ENCODE results near the gene OSBPL6.

Gene OSBPL6

DNA sequence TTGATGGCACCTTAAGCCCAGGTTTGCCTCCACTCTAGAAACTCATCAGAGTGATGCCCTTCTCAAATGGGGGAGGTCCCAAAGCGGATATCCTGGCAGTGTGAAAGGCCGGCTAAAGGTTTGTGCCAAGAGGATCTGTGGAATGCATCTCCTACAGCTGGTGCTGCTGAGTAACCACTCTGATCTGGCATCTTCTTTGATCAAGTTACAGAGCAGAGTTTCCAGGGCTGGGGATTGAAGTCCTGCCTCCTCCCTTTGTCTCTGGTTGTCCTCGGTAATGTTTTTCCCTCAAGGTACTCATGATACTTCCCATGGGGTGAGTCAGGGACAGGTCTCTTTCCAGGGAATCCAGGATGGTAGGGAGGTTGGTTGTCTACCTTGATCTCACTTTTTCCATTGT lies 232.1 kb downstream of the OSBPL6 start:
- Histone ChIP-seq H3K4me1 (ENCODE audit: control insufficient read depth in 1 of 2, insufficient read depth in 2 of 2, low read length in 2 of 2) (no peaks in the 10 kb centered on the region), H3K27ac (ENCODE audit: low read length) (no peak overlapping the region), H3K36me3 (ENCODE audit: control insufficient read depth in 1 of 2, insufficient read depth in 2 of 2, low read length in 2 of 2) (peaks cover 16 to 39% of the 10 kb centered on the region in 2 donors), H3K4me3 (ENCODE audit: low read depth in 1 of 2, low read length in 2 of 2) (no peak overlapping the region), H3K9me3 (ENCODE audit: control insufficient read depth in 1 of 2, low read length in 2 of 2) (peaks cover 0 to 5% of the 10 kb centered on the region in 2 donors), H3K27me3 (ENCODE audit: low read depth, low read length) (no peaks in the 10 kb centered on the region)

DNA sequence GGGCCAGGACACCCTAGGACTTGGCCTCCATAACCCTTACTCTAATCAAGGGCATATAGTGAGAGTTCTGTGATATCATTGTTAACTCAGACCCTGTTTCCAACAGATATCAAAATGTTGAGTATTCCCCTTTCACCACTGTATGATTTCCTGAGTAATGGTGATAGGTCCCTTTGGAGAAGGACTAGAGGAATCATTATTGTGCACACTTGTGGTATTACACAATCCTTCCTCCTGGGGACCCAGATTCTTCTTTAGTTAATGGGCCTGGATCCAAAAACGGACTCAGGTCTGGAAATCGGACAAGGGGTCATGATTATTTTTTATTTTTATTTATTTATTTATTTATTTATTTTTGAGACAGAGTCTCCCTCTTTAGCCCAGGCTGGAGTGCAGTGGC lies 233.1 kb downstream of the OSBPL6 start:
- Histone ChIP-seq H3K9me3 (ENCODE audit: control insufficient read depth in 1 of 2, low read length in 2 of 2) (peaks cover 0 to 5% of the 10 kb centered on the region in 2 donors), H3K27me3 (ENCODE audit: low read depth, low read length) (no peaks in the 10 kb centered on the region), H3K4me3 (ENCODE audit: low read depth in 1 of 2, low read length in 2 of 2) (no peak overlapping the region), H3K36me3 (ENCODE audit: control insufficient read depth in 1 of 2, insufficient read depth in 2 of 2, low read length in 2 of 2) (peaks cover 27 to 50% of the 10 kb centered on the region in 2 donors), H3K27ac (ENCODE audit: low read length) (no peak overlapping the region), H3K4me1 (ENCODE audit: control insufficient read depth in 1 of 2, insufficient read depth in 2 of 2, low read length in 2 of 2) (no peaks in the 10 kb centered on the region)

DNA sequence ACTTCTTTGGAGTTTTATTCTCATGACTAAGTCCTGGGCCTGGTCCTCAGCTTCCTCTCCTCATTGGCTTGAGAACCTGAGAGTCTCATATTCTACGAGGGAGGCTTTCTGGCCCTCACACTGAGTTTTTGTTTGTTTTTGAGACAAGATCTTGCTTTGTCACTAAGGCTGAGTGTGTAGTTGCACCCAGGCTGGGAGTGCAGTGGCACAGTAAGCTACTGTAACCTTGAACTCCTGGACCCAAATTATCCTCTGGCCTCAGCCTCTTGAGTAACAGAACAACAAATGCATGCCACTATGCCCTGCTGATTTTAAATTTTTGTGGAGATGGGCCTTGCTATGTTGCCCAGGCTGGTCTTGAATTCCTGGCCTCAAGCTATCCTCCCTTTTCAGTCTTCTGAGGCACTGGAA lies 234.1 kb downstream of the OSBPL6 start:
- H3K4me1 ChIP-seq (ENCODE audit: control insufficient read depth in 1 of 2, insufficient read depth in 2 of 2, low read length in 2 of 2), result no peaks in the 10 kb centered on the region
- no peaks in the 10 kb centered on the region for H3K27me3 ChIP-seq (ENCODE audit: low read depth, low read length)
- peaks cover 36 to 56% of the 10 kb centered on the region in 2 donors for H3K36me3 ChIP-seq (ENCODE audit: control insufficient read depth in 1 of 2, insufficient read depth in 2 of 2, low read length in 2 of 2)
- H3K27ac ChIP-seq (ENCODE audit: low read length), result no peak overlapping the region
- H3K9me3 ChIP-seq (ENCODE audit: control insufficient read depth in 1 of 2, low read length in 2 of 2), result peaks cover 0 to 5% of the 10 kb centered on the region in 2 donors
- no peak overlapping the region for H3K4me3 ChIP-seq (ENCODE audit: low read depth in 1 of 2, low read length in 2 of 2)

GRCh38 chr2:178429336-178429735 lies 235.0 kb downstream of the OSBPL6 start:
- no peaks in the 10 kb centered on the region for H3K4me1 ChIP-seq (ENCODE audit: control insufficient read depth in 1 of 2, insufficient read depth in 2 of 2, low read length in 2 of 2)
- H3K9me3 ChIP-seq (ENCODE audit: control insufficient read depth in 1 of 2, low read length in 2 of 2), result peaks cover 0 to 5% of the 10 kb centered on the region in 2 donors
- no peak overlapping the region for H3K4me3 ChIP-seq (ENCODE audit: low read depth in 1 of 2, low read length in 2 of 2)
- H3K36me3 ChIP-seq (ENCODE audit: control insufficient read depth in 1 of 2, insufficient read depth in 2 of 2, low read length in 2 of 2), result peaks cover 43 to 63% of the 10 kb centered on the region in 2 donors
- H3K27ac ChIP-seq (ENCODE audit: low read length), result no peak overlapping the region
- H3K27me3 ChIP-seq (ENCODE audit: low read depth, low read length), result no peaks in the 10 kb centered on the region

DNA sequence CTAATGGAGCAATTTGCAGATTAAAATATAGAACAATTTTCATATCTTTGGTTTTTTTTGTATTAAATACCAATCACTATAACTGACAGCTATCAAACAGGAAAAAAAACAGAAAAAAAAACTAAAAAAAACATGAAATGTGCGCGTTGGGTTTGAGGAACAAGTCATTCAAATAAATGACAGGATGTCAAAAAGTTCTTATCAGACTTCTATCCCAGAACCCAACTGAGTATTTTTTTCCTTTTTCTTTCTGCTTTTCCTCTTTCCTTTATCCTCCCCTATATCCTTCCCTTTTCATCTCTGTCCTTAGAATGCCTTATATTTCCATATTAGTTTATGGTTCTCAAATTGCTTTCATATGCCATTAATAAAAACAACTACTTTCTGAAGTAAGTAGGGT lies 242.3 kb downstream of the OSBPL6 start:
- no peak overlapping the region for H3K27ac ChIP-seq (ENCODE audit: low read length)
- H3K27me3 ChIP-seq (ENCODE audit: low read depth, low read length), result no peaks in the 10 kb centered on the region
- H3K9me3 ChIP-seq (ENCODE audit: control insufficient read depth in 1 of 2, low read length in 2 of 2), result no peaks in the 10 kb centered on the region
- no peaks in the 10 kb centered on the region for H3K4me1 ChIP-seq (ENCODE audit: control insufficient read depth in 1 of 2, insufficient read depth in 2 of 2, low read length in 2 of 2)
- H3K4me3 ChIP-seq (ENCODE audit: low read depth in 1 of 2, low read length in 2 of 2), result no peak overlapping the region
- peaks cover 63 to 65% of the 10 kb centered on the region in 2 donors for H3K36me3 ChIP-seq (ENCODE audit: control insufficient read depth in 1 of 2, insufficient read depth in 2 of 2, low read length in 2 of 2)

GRCh38 chr2:178441426-178441825 lies 247.1 kb downstream of the OSBPL6 start:
- Histone ChIP-seq H3K4me1 (ENCODE audit: control insufficient read depth in 1 of 2, insufficient read depth in 2 of 2, low read length in 2 of 2) (no peaks in the 10 kb centered on the region), H3K4me3 (ENCODE audit: low read depth in 1 of 2, low read length in 2 of 2) (no peak overlapping the region), H3K27ac (ENCODE audit: low read length) (no peak overlapping the region), H3K27me3 (ENCODE audit: low read depth, low read length) (no peaks in the 10 kb centered on the region), H3K9me3 (ENCODE audit: control insufficient read depth in 1 of 2, low read length in 2 of 2) (no peaks in the 10 kb centered on the region), H3K36me3 (ENCODE audit: control insufficient read depth in 1 of 2, insufficient read depth in 2 of 2, low read length in 2 of 2) (peaks cover 56 to 66% of the 10 kb centered on the region in 2 donors)

GRCh38 chr2:178448968-178449661 lies 254.8 kb downstream of the OSBPL6 start:
- peak overlapping the region; percentile 84 for H3K27ac ChIP-seq (ENCODE audit: low read length)
- H3K36me3 ChIP-seq (ENCODE audit: control insufficient read depth in 1 of 2, insufficient read depth in 2 of 2, low read length in 2 of 2), result peaks cover 25 to 35% of the 10 kb centered on the region in 2 donors
- H3K9me3 ChIP-seq (ENCODE audit: control insufficient read depth in 1 of 2, low read length in 2 of 2), result no peaks in the 10 kb centered on the region

GRCh38 chr2:178449700-178450523 lies 255.6 kb downstream of the OSBPL6 start:
- no peaks in the 10 kb centered on the region for H3K9me3 ChIP-seq (ENCODE audit: control insufficient read depth in 1 of 2, low read length in 2 of 2)
- peaks cover 17 to 29% of the 10 kb centered on the region in 2 donors for H3K36me3 ChIP-seq (ENCODE audit: control insufficient read depth in 1 of 2, insufficient read depth in 2 of 2, low read length in 2 of 2)
- H3K27me3 ChIP-seq (ENCODE audit: low read depth, low read length), result no peaks in the 10 kb centered on the region
- peak overlapping the region; percentile 84 for H3K27ac ChIP-seq (ENCODE audit: low read length)
- peak overlapping the region; percentile 73 to 88 for H3K4me3 ChIP-seq (ENCODE audit: low read depth in 1 of 2, low read length in 2 of 2)
- H3K4me1 ChIP-seq (ENCODE audit: control insufficient read depth in 1 of 2, insufficient read depth in 2 of 2, low read length in 2 of 2), result peaks cover 6 to 24% of the 10 kb centered on the region in 2 donors

More at GRCh38 chr2:178448968-178449661, 254.8 kb downstream of the OSBPL6 start:
- no peaks in the 10 kb centered on the region for H3K27me3 ChIP-seq (ENCODE audit: low read depth, low read length)
- H3K4me3 ChIP-seq (ENCODE audit: low read depth in 1 of 2, low read length in 2 of 2), result peak overlapping the region; percentile 73 to 88
- peaks cover 6 to 24% of the 10 kb centered on the region in 2 donors for H3K4me1 ChIP-seq (ENCODE audit: control insufficient read depth in 1 of 2, insufficient read depth in 2 of 2, low read length in 2 of 2)

GRCh38 chr2:178450524-178450773 lies 256.1 kb downstream of the OSBPL6 start:
- H3K36me3 ChIP-seq (ENCODE audit: control insufficient read depth in 1 of 2, insufficient read depth in 2 of 2, low read length in 2 of 2), result peaks cover 11 to 26% of the 10 kb centered on the region in 2 donors
- H3K27me3 ChIP-seq (ENCODE audit: low read depth, low read length), result no peaks in the 10 kb centered on the region
- H3K27ac ChIP-seq (ENCODE audit: low read length), result peak overlapping the region; percentile 84
- H3K4me1 ChIP-seq (ENCODE audit: control insufficient read depth in 1 of 2, insufficient read depth in 2 of 2, low read length in 2 of 2), result peaks cover 6 to 24% of the 10 kb centered on the region in 2 donors
- H3K4me3 ChIP-seq (ENCODE audit: low read depth in 1 of 2, low read length in 2 of 2), result peak overlapping the region; percentile 73 to 88
- no peaks in the 10 kb centered on the region for H3K9me3 ChIP-seq (ENCODE audit: control insufficient read depth in 1 of 2, low read length in 2 of 2)

GRCh38 chr2:178450774-178451525 lies 256.6 kb downstream of the OSBPL6 start, which contains the start of the genes PJVK and PRKRA:
Gene PJVK, plus strand, starts transcription at chr2:178451378. Its CDS starts 2,032 bp downstream, at chr2:178453410.
Gene PRKRA, minus strand, starts transcription at chr2:178451175. Its CDS starts 145 bp downstream, at chr2:178451030.
- H3K4me3 ChIP-seq (ENCODE audit: low read depth in 1 of 2, low read length in 2 of 2), result peak within 1 kb of the TSS; percentile 73 to 88
- peaks cover 11 to 24% of the 10 kb centered on the region in 2 donors for H3K36me3 ChIP-seq (ENCODE audit: control insufficient read depth in 1 of 2, insufficient read depth in 2 of 2, low read length in 2 of 2)
- H3K27me3 ChIP-seq (ENCODE audit: low read depth, low read length), result no peaks in the 10 kb centered on the region
- H3K4me1 ChIP-seq (ENCODE audit: control insufficient read depth in 1 of 2, insufficient read depth in 2 of 2, low read length in 2 of 2), result peaks cover 6 to 24% of the 10 kb centered on the region in 2 donors
- H3K9me3 ChIP-seq (ENCODE audit: control insufficient read depth in 1 of 2, low read length in 2 of 2), result no peaks in the 10 kb centered on the region
- peak within 1 kb of the TSS; percentile 98 for H3K27ac ChIP-seq (ENCODE audit: low read length)

DNA sequence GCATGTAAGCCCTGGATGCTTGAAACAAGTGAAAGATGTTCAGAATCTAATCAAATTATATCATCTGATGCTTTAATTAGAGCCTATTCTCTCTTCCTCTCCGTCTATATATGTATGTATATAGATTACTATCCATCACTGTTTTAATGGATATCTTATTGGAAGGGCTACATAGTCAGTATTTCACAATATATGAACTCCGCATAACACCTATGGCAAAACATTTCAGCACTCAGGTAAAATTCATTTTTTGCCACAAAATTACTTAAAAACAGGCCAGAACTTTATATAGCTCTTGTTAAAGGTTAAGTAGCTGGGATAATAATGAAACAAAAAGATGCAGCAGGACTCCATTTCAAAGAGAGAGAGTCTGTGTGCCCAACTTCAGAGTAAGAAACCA lies 258.0 kb downstream of the OSBPL6 start:
- H3K4me3 ChIP-seq (ENCODE audit: low read depth in 1 of 2, low read length in 2 of 2), result peak overlapping the region in 1 of 2 donors; percentile 73
- no peaks in the 10 kb centered on the region for H3K9me3 ChIP-seq (ENCODE audit: control insufficient read depth in 1 of 2, low read length in 2 of 2)
- no peak overlapping the region for H3K27ac ChIP-seq (ENCODE audit: low read length)
- peaks cover 6 to 24% of the 10 kb centered on the region in 2 donors for H3K4me1 ChIP-seq (ENCODE audit: control insufficient read depth in 1 of 2, insufficient read depth in 2 of 2, low read length in 2 of 2)
- H3K36me3 ChIP-seq (ENCODE audit: control insufficient read depth in 1 of 2, insufficient read depth in 2 of 2, low read length in 2 of 2), result peaks cover 4 to 21% of the 10 kb centered on the region in 2 donors
- no peaks in the 10 kb centered on the region for H3K27me3 ChIP-seq (ENCODE audit: low read depth, low read length)

Measured in muscle layer of duodenum (tissue), 2 donors.